HG02885 (cell line): ENCODE data around the gene CDH5.

Experiments
- ATAC-seq: cut with Tn5 transposase; IDR thresholded peaks from one replicate; pipeline ENCODE4 v1.9.1; 2021; ENCODE audit warnings: mild to moderate bottlenecking; ENCODE audit not compliant: unreplicated experiment, poor library complexity

The CDH5 gene

DNA sequence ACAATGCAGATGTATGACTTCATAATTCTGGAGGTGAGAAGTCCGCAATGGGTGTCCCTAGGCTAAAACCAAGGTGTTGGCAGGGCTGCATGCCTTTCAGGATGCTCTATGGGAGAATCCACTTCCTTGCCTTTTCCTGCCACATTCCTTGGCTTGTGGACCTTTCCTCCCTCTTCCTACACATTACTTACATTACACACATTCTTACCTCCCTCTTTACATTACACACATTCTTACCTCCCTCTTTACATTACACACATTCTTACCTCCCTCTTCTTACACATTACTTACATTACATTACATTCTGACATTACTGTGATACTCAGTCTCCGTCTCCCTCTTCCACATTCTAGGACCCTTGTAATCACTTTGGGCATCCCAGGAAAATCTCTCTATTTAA is 14.2 kb upstream of the CDH5 start:
- no peak for ATAC-seq

- no peak for ATAC-seq
Measured at GRCh38 chr16:66353055-66353454, 13.4 kb upstream of the CDH5 start.

GRCh38 chr16:66354034-66354909 is 12.2 kb upstream of the CDH5 start:
- no peak for ATAC-seq

GRCh38 chr16:66355526-66355925 is 11.0 kb upstream of the CDH5 start:
- no peak for ATAC-seq

- no peak for ATAC-seq
Measured at GRCh38 chr16:66357523-66357928, 9.0 kb upstream of the CDH5 start.

- no peak for ATAC-seq
Measured at GRCh38 chr16:66358231-66358630, 8.3 kb upstream of the CDH5 start.

DNA sequence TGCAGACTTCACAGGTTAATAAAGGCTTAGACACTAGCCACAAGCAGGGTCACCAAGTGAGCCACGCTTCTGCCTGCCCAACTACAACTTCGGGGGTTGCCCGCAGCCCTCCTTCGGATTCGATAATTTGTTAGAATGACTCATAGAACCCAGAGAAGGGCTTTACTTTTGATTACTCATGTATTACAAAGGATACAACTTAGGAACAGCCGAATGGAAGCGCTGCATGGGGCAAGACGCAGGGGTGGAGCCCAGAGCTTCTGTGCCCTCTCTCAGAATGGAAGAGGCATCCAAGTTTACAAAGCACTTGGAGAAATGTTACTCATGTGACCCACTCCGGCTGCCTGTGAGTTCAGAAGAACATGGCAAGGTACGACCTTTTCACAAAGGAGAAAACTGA is 7.5 kb upstream of the CDH5 start:
- no peak for ATAC-seq

GRCh38 chr16:66359811-66360608 is 6.5 kb upstream of the CDH5 start:
- no peak for ATAC-seq

GRCh38 chr16:66360624-66361324 is 5.7 kb upstream of the CDH5 start:
- ATAC-seq: no peak

- ATAC-seq: no peak
Measured at GRCh38 chr16:66361604-66362135, 4.8 kb upstream of the CDH5 start.

DNA sequence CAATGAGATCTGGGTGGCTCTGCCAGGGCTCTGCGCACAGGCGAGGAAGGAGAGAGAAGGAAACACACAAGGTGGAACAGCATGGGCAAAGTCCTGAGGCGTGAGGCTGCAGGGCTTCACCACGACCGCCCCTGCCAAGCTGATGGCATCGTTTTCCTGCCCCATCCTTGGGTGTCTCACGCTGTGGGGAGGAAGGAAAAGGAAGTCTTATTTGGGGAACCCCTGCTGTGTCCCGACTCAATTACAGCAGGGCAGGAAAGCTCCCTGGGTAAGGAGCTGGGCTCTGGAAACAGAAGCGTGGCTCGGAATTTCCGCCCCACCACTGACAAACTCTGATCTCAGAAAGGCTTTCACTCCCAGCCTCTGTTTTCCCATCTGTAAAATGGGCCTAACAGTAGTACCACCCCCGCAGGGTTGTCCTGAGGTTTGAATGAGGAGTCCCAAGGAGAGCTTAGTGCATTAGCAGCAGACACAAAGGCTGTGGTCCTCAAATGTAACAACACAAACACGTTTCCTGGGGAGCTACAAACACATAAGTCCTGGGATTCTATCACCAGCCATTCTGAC is 3.2 kb upstream of the CDH5 start:
- ATAC-seq: no peak

DNA sequence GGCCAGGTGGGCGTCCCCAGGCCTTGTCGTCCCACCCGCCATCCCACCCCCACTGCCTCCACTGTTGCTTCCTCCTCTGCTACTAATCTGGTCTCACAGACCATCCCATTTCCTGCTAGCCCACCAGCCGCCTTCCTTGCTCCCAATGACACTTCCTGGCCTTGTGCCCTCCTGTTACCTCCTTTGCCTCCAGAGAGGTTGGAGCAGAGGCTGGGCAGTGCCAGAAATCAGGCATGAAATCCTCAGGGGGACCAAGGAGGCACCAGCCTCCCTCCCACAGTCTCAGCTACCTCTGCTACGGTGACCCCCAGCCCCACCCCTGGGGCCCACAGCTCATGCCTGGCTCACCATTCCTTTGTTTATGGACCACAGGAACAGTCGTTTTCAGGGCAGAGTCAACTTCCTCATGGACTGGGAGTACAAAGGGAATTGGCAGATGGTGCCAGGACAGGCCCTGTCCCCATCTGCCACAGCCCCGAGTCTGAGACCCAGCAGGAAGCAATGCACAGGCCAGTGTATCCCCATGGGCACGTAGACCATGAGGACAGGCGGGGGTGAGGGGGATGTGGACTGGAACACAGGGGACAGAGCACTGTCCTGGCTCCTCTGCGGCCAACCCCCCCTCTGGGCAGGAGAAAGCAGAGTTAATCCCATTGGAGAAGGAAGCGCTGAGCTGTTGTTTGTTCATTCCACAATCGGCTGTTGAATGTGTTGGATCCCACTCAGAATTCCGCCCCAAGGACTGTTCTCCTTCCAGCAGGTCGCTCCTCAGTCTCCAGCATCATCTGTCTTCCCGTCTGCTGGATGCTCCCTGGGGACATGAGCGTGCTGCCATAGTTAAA is 2.2 kb upstream of the CDH5 start:
- ATAC-seq: no peak

DNA sequence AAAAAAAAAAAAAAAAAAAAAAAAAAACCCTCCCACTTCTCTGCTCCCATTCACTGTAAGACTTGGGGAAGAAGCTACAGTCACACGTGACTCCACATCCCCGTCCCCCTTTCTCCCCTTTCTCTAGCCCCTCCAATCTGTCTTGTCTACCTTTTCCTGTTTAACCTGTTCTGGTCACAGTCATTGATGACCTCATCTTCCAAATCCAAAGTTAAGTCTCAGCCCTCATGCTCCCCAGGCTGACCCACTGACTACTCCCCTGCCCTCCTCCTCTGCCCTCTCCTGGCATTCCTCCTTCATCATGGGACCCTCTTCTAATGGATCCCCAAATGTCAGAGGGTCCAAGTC is 1.6 kb upstream of the CDH5 start:
- no peak for ATAC-seq

GRCh38 chr16:66365651-66366050 is 840 bp upstream of the CDH5 start:
- no peak for ATAC-seq

DNA sequence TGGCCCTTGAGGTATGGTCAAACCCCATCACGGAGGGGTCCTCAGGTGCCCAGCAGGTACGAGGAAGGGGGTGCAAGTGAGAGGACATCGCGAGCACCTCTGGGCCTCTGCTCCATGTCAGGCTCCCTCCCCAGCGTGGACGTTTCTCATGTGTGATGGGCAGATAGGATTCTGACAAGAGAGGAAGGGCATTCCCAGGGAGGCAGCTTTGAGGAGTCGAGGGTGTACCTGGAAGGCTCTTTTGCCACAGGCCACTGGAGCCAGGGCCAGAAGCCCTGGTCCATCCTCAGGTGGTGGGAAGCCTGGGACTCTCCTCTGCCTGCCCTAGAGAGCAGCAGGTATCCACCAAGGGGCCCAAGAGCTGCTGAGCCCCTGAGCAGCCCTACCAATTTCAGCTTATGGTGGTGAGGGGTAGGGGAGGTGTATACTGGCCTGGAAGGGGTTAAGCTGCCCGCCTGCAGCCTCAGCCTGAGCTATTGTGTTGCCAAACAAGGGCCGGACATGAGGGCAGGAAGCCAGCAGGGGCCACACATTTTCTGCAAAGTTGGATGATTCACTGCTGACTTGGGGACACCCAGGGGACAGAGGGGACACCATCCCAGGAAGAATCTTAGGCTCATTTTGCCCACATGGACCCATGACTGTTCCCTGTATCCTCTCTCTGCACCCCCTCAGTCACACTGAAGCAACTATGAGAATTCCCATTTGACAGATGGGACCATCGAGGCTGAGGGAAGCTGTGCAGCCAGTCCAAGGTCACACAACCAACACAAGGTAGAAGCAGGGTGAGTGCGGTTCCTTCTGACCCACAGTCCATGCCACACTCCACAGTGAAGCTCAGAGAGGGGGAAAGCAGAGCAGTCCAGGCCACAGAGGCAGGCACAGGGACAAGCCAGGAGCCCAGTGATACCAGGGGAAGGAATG is 1.7 kb downstream of the CDH5 start:
- ATAC-seq: no peak

DNA sequence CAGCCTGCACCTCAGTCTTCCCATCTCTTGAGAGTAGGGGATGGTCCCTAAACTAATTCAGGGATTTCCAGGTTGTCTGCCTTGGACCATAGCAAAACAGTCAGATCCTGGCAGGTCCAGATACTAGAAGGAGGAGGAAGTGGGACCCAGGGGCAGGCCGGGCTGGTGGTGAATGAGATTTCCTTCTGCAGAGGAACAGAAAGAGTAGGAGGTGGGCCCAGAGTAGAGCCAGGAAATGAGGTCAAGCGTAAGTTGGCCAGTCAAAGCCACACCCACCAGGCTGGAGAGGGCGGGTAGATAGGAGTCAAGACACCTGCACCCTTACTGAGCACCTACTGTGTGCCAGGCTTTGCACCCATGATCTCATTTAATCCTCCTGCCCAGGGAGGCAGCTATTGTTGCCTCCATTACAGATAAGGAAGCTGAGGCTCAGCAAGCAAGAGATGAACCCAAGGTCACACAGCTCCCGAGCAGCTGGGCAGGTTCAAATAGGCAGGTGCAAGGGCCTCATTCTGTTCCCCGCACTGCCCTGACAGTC is 2.6 kb downstream of the CDH5 start:
- ATAC-seq: peak; percentile 68

GRCh38 chr16:66370786-66371684 is 4.5 kb downstream of the CDH5 start:
- ATAC-seq: no peak
